WERI-Rb-1 (cell line): ENCODE measurements around the gene TCF25.

Source experiments
- DNase-seq: peaks from one replicate; pipeline ENCODE4 v3.0.0-alpha.2; 2020
- H3K27ac ChIP-seq: fragments of 250-450 bp; sonication (Bioruptor Pico); 2 replicates; pipeline ENCODE4 v1.5.1; 2020; ENCODE audit warnings: mild to moderate bottlenecking, moderate library complexity
- H3K27me3 ChIP-seq: fragments of 250-450 bp; sonication (Bioruptor Pico); 2 replicates; pipeline ENCODE4 v1.5.1; 2021; ENCODE audit warnings: mild to moderate bottlenecking, low read depth, moderate library complexity; ENCODE audit not compliant: insufficient read depth, severe bottlenecking
- H3K36me3 ChIP-seq: fragments of 250-450 bp; sonication (Bioruptor Pico); 2 replicates; pipeline ENCODE4 v1.5.1; 2020; ENCODE audit warnings: mild to moderate bottlenecking, moderate library complexity
- H3K4me3 ChIP-seq: 2 replicates; pipeline ENCODE4 v1.5.1; 2011; ENCODE audit warnings: low read depth, mild to moderate bottlenecking, control low read depth, low read length
- H3K9me3 ChIP-seq: fragments of 250-450 bp; sonication (Bioruptor Pico); 2 replicates; pipeline ENCODE4 v1.5.1; 2021; ENCODE audit warnings: mild to moderate bottlenecking, moderate library complexity; ENCODE audit not compliant: severe bottlenecking
- TF ChIP-seq, protein P1 (sequence below): IDR thresholded peaks from 2 replicates; pipeline ENCODE4 v1.5.1; 2011; ENCODE audit warnings: low read depth, mild to moderate bottlenecking, control low read depth, inconsistent platforms, low read length

Gene TCF25

DNA sequence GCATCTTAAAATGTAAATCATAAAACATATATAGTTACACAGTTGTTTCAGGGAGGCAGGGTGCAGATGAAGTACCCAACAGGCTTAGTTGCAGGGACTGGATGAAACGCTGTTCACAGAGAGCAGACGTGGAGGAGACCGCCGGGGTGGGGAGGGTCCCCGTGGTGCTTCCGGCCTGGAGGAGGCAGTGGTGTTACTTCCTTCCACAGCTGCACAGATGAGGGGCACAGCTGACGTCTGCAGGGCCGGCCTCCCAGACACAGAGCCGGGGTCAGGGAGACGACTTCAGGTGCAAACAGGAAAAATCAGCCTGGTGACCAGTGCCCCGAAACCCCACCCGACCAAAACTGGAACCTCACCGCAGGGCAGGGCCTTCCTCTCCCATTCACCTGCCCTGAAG, 28.0 kb upstream of the TCF25 start:
- H3K27me3 ChIP-seq: no peaks in the 10 kb centered on the region
- H3K9me3 ChIP-seq: no peaks in the 10 kb centered on the region
- H3K27ac ChIP-seq: no peak overlapping the region
- TF ChIP-seq, protein P1, sequence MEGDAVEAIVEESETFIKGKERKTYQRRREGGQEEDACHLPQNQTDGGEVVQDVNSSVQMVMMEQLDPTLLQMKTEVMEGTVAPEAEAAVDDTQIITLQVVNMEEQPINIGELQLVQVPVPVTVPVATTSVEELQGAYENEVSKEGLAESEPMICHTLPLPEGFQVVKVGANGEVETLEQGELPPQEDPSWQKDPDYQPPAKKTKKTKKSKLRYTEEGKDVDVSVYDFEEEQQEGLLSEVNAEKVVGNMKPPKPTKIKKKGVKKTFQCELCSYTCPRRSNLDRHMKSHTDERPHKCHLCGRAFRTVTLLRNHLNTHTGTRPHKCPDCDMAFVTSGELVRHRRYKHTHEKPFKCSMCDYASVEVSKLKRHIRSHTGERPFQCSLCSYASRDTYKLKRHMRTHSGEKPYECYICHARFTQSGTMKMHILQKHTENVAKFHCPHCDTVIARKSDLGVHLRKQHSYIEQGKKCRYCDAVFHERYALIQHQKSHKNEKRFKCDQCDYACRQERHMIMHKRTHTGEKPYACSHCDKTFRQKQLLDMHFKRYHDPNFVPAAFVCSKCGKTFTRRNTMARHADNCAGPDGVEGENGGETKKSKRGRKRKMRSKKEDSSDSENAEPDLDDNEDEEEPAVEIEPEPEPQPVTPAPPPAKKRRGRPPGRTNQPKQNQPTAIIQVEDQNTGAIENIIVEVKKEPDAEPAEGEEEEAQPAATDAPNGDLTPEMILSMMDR: no peak
- H3K4me3 ChIP-seq: no peak overlapping the region
- no peak for DNase-seq
- no peaks in the 10 kb centered on the region for H3K36me3 ChIP-seq

DNA sequence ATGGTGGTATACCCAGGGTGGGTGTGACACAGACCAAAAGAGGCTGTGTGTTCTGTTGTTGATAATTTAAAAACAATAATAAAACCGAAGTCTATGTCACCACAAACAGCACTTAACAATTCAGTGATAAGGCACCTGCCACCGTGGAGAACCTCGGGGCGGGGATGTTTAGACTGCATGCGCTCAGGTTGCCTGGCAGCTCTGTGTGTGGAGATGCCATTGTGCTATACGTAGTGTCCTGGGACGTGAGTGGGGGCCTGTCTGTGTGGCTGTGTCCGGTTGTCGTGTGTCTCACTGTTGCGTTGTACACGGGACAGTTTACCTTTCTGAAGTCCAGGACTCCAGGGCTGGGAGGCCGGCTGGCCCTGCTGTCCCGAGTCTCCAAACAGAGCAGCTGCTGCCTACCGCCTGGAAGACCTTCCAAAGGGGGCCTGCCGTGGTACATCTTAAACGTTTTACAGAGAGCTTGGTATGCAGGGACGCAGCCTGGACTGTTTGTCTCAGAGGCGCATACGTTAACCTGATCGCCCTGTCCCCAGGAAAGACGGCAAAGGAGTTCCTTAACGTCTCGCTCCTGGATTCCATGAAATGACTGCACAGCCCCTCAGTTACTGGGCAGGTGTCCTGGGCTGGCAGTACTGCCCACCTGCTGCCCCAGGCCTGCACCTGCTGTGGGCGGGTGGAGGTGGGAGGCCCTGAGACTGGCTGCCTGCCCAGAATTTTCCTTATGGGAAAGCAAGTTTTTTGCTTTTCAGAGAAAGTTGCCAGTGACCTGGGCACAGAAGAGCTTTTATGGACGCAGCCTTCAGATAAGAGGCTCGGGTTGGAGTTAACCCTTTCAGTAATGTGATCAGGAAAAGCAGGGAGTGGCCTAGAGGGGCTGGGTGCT, 26.1 kb upstream of the TCF25 start:
- H3K9me3 ChIP-seq: no peaks in the 10 kb centered on the region
- no peak overlapping the region for H3K27ac ChIP-seq
- no peaks in the 10 kb centered on the region for H3K27me3 ChIP-seq
- H3K4me3 ChIP-seq: no peak overlapping the region
- DNase-seq: no peak
- no peaks in the 10 kb centered on the region for H3K36me3 ChIP-seq
- TF ChIP-seq, protein P1: no peak

DNA sequence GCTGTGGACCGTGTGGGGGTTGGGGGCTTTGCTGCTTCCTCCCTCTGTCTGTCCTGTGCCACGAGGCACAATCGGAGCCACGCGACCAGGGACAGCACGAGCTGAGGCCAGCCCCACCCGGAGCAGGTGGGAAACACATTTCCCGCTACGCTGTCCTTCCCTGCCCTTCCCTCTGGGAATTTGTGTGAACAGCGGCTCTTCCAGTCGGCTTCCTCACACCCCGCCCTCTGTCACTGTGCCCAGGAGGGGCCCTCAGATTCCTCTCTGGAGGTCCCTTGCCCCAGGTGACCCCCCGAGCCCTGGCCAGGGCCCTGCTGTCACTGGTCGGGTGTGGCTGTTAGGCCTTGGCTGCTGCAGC, 25.5 kb upstream of the TCF25 start:
- TF ChIP-seq, protein P1: no peak
- Histone ChIP-seq H3K27me3 (no peaks in the 10 kb centered on the region), H3K4me3 (no peak overlapping the region), H3K9me3 (no peaks in the 10 kb centered on the region), H3K36me3 (no peaks in the 10 kb centered on the region), H3K27ac (no peak overlapping the region)
- DNase-seq: no peak

DNA sequence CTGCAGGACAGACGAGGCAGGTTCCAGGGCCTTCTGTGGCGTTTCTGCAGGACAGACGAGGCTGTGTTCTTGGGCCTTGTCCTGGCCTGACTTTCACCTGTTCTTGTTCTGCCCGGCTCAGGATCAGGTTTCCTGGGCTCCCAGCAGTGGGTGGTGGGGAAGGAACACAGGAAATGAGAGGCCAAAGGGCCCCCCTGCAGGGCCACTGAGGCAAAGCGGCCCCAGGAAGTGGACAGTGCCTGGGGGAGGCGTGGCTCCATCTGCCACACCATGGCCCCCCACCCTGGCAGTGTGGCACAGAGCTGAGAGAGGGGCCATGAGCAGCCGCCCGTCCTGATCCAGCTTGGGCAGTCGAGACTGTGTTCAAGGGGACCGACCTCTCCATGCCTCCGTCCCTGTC, 24.4 kb upstream of the TCF25 start:
- TF ChIP-seq, protein P1: no peak
- H3K27ac ChIP-seq: no peak overlapping the region
- no peak for DNase-seq
- no peaks in the 10 kb centered on the region for H3K27me3 ChIP-seq
- no peaks in the 10 kb centered on the region for H3K36me3 ChIP-seq
- H3K4me3 ChIP-seq: no peak overlapping the region
- no peaks in the 10 kb centered on the region for H3K9me3 ChIP-seq

DNA sequence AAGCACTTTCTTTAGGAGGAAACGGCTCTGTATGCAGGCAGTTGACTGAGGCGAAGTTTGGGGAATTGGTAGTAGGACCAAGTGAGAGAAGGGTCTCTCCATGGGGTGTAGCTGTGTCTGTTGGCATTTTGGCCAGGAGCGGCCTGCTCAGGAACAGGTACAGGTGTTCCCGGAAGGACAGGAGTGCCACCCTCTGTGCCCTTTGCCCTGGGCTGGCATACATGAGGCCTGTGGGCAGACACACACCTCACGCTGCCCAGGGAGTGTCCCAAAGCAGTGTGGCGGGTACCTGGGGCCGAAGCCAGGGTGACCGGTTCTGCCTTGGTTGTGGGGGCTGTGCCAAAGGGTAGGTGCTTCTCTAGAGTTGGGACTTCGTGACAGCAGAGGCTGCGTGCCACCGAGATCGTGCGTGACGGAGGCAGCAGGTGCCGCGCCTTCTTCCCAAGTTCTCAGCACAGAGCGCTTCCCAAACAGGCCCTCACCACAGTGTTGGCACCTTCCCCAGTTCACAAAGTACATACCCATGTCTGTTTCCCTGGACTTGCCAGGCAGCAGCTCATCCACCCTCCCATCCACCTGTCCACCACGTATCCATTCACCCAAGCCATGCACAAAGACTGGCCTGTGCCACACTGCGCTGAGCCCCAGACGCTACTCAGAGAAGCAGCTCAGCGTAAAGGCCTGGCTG, 19.9 kb upstream of the TCF25 start:
- DNase-seq: no peak
- Histone ChIP-seq H3K36me3 (no peaks in the 10 kb centered on the region), H3K9me3 (no peaks in the 10 kb centered on the region), H3K27ac (no peak overlapping the region), H3K27me3 (no peaks in the 10 kb centered on the region), H3K4me3 (no peak overlapping the region)
- TF ChIP-seq, protein P1: no peak
